ENCODE results near the gene TUBA8. TPM values are rescaled to one million over a fixed set of nuclear protein-coding genes. Genes with fewer than 3 reads are reported as not detected.
A peak's percentile ranks its signal among the peaks of the same experiment; 100 is the strongest.
"Not testable (repeated sequence)": the region's sequence is repeated elsewhere in the genome, so short reads cannot be mapped to it uniquely, and the experiment has no call there.

TUBA8 gene
- total RNA-seq, 2 donors from 2014 or later = 1.1 to 1.6 TPM

DNA sequence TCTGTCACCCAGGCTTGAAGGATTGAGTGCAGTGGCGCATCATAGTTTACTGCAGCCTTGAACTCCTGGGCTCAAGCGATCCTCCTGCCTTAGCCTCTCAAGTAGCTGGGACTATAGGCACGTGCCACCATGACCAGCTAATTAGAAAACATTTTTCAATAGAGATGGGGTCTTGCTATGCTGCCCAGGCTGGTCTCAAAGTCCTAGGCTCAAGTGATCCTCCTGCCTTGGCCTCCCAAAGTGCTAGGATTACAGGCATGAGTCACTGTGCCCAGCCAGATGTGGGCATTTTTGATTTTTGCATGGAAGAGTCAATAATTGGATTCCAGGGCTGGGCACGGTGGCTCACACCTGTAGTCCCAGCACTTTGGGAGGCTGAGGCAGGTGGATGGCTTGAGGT is 36.7 kb upstream of the TUBA8 start:
- H3K27ac Mint-ChIP-seq; DNase-seq (ENCODE audit: low spot score in 2 of 2); H3K9me3 Mint-ChIP-seq; ATAC-seq: not testable (repeated sequence)
- peaks cover 7 to 20% of the 10 kb centered on the region in 2 donors for H3K36me3 Mint-ChIP-seq

DNA sequence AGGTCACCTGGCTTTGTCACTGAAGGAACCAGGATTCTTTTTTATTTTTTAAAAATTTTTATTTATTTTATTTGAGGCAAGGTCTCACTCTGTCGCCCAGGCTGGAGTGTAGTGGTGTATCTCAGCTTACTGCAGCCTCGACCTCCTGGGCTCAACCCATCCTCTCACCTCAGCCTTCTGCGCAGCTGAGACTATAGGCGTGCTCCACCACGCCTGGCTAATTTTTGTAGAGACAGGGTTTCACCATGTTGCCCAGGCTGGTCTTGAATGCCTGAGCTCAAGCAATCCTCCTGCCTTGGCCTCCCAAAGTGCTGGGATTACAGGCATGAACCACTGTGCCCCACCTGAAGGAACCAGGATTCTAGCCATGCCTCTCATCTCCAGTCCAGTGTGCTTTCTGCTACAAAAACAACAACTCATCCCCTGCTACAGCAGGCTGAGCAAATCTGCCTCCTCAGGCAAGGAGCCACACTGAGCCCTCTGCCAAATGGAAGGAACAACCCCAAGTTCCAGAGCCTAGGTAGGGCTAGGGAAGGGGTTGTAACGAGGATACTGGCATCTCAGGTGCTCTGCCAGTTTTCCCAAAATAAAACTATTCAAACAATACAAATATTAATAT is 35.4 kb upstream of the TUBA8 start:
- no peak for ATAC-seq
- DNase-seq (ENCODE audit: low spot score in 2 of 2) = no peak
- H3K9me3 Mint-ChIP-seq = no peaks in the 10 kb centered on the region
- H3K27ac Mint-ChIP-seq = no peak overlapping the region
- H3K36me3 Mint-ChIP-seq = peaks cover 20 to 30% of the 10 kb centered on the region in 2 donors

DNA sequence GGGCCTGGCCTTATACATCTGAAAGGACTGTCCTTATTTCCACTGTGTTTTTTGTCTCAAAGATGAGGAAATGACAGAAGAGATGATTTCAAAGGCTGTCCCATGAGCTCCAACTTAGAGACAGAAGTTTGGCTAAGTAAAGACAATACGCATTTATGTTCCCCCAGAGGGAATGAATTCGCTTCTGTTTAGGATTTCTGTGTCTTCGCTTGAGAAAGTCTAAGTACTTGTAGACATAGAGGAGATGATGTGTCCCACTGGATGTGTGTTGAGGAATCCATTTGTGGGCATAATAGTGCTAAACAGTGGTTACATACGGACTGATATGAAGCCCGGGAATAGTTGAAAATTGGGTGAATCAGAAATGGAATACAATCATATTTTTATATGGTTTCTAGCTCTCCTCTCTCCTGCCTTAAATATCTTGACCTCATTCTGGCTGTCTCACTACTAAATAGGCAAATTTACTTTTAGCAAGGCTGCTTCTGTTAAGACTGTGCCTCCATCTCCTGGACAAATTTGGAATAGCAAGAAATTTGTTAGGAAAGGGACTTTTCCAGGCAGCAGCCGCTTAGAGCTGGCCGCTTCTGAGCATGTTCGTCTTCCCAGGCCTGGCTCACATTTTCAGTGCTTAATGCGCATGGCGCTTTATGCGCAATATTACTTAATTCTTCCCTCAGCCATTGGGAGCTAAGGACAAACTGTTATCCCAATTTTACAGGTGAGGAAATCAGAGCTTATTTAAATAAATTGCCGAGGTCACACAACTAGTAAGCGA is 34.7 kb upstream of the TUBA8 start:
- peak in 1 of 2 donors; percentile 58 for DNase-seq (ENCODE audit: low spot score in 2 of 2)
- H3K9me3 Mint-ChIP-seq = no peaks in the 10 kb centered on the region
- H3K36me3 Mint-ChIP-seq = peaks cover 27 to 35% of the 10 kb centered on the region in 2 donors
- peak overlapping the region in 1 of 2 donors; percentile 94 for H3K27ac Mint-ChIP-seq
- no peak for ATAC-seq

DNA sequence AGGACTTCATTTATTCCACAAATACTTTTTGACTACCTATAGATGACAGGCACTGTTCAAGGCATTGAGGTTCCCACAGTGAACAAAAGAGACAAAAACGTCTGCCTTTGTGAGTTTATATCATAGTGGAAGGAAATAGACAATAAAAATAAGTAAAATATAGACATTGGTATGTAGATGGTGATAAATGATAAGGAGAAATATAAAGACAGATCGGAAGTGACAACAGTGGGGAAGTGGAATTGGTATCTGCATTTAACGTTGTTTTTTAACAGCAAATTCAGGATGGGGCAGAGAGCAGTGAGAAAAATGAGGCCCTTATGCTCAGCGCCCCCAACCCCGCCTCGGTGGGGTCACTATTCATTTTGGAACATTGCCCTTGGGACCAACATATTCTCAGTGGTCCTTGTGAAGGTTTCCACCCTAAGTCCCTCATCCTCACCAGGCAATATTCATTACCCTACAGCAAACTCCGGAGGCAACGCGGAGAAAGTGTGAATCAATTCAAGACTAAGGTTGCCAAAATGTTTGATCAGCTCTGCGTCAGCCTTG is 33.4 kb upstream of the TUBA8 start:
- no peaks in the 10 kb centered on the region for H3K9me3 Mint-ChIP-seq
- ATAC-seq (peak; percentile 49 to 73), DNase-seq (ENCODE audit: low spot score in 2 of 2) (no peak)
- peaks cover 40 to 45% of the 10 kb centered on the region in 2 donors for H3K36me3 Mint-ChIP-seq
- peak overlapping the region; percentile 94 to 99 for H3K27ac Mint-ChIP-seq

DNA sequence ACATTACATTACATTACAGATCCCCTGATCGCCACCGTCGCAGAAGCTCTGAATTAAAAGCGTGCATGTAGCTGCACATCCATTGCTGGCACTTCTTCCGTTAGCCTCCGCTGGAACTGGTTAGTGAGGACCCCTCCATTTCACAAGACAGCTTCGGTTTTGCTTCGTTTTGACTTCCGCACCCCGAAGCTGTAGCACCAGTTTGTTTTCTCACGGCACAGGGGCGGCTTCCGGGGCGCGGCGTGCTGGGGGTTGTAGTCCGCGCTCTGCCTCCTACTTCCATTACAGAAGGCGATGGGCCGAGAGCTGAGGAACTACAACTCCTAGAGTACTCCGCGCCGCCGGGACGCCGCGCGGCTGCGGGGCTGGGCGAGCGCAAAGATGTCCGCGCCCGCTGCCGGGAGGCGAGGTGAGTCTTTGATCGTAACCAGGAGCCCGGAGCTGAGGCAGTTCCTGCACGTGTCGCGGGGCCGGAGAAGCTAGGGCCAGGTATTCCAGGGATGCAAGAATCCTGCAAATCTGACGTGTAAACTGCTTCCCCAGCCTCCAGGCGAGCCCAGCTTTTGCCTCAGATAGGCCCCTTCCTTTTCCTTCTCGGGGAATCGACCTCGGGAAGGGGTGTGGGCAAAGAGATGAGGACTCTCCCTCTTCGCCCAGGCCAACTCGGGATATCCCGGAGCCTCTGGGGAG is 32.8 kb upstream of the TUBA8 start, which contains the start of gene PEX26:
PEX26 (plus strand) TSS at position 352 of the 690 bp plus-strand sequence. CDS start 387 bp downstream, outside the sequence.
- DNase-seq (ENCODE audit: low spot score in 2 of 2) (peak; percentile 87 to 92), ATAC-seq (peak; percentile 91 to 99)
- Mint-ChIP-seq H3K27ac (peak within 1 kb of the TSS; percentile 94 to 99), H3K9me3 (no peaks in the 10 kb centered on the region), H3K36me3 (peaks cover 46 to 50% of the 10 kb centered on the region in 2 donors)

DNA sequence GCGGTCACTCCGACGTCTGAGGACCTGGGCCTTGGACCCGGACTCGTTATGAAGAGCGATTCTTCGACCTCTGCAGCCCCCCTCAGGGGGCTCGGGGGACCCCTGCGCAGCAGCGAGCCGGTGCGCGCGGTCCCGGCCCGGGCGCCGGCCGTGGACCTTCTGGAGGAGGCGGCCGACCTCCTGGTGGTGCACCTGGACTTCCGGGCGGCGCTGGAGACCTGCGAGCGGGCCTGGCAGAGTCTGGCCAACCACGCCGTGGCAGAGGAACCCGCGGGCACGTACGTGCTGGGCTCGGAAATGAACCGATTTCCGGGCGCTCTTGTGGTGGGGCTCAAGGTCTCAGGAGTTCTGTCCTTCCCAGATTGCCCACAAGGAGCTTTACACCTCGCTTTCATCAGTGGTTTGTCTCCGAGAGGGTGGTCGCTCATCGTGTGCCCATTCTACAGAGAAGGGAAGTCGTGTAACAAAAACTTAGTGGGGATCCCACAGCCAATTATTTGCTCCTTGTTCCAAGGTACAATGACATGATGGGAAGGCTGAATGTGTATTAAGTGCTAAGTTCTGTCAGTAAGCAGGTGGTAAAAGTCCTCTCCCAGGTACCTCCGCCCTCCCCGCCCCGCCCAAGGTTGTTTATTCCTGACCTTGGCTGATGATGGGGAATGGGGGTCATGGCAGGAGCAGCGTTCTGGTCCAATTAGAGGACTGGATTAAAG is 32.1 kb upstream of the TUBA8 start:
- DNase-seq (ENCODE audit: low spot score in 2 of 2) = peak; percentile 50 to 73
- peaks cover 50 to 52% of the 10 kb centered on the region in 2 donors for H3K36me3 Mint-ChIP-seq
- peak; percentile 25 to 58 for ATAC-seq
- peak overlapping the region; percentile 94 to 99 for H3K27ac Mint-ChIP-seq
- H3K9me3 Mint-ChIP-seq = no peaks in the 10 kb centered on the region

DNA sequence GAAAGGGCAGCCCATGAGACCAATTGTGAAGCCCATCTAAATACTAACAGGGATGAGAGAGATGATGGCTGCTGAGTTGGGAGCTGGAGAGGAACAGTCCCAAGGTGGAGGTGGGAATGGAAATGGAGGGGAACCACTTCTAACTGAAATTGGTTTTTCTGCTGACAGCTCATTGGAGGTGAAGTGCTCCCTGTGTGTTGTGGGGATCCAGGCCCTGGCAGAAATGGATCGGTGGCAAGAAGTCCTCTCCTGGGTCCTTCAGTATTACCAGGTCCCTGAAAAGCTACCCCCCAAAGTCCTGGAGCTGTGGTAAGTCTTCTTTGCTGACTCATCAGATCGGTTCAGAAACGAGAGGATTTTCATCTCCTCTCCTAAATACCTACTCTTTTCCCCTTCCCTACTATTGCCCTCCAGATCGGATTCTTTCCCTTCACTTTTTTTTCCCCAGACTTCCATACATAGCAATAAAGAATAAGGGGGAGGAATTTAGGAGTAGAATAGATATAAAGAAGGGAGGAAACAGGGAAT is 30.8 kb upstream of the TUBA8 start:
- no peaks in the 10 kb centered on the region for H3K9me3 Mint-ChIP-seq
- ATAC-seq (no peak), DNase-seq (ENCODE audit: low spot score in 2 of 2) (no peak)
- H3K27ac Mint-ChIP-seq = peak overlapping the region in 1 of 2 donors; percentile 94
- peaks cover 50 to 52% of the 10 kb centered on the region in 2 donors for H3K36me3 Mint-ChIP-seq

DNA sequence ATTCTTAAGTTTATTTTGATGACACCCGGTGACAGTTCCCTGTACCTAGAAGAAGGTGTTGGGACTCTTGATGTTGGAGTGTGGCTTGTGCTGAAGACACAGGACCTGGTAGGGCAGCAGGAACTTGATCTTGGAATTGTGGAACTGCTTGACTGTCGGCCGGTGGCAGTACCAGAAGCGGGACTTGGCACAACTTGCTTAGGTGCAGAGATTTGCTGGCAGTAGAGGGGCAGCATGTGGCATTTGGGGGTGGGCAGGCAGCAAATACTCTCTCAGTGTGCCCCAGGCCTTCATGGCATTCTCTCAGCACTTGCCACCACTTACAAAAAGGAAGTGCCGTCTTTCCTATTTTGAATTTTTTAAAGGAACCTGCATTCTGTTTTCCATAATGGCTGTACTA is 29.2 kb upstream of the TUBA8 start:
- no peaks in the 10 kb centered on the region for H3K9me3 Mint-ChIP-seq
- H3K27ac Mint-ChIP-seq = no peak overlapping the region
- H3K36me3 Mint-ChIP-seq = peaks cover 50 to 64% of the 10 kb centered on the region in 2 donors
- ATAC-seq (no peak), DNase-seq (ENCODE audit: low spot score in 2 of 2) (no peak)

DNA sequence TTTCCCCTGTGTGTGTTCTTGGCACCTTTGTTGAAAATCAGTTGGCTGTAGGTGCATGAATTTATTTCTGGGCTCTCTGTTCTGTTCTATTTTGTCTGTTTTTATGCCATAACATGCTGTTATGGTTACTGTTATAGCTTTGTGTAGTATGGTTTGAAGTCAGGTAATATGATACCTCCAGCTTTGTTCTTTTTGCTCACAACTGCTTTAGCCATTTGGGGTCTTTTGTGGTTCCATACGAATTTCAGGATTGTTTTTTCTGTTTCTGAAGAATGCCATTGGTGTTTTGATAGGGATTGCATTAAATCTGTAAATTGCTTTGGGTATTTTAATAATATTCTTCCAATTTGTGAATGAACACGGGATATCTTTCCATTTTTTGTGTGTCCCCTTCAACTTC is 28.1 kb upstream of the TUBA8 start:
- no peak for ATAC-seq
- H3K27ac Mint-ChIP-seq = no peak overlapping the region

DNA sequence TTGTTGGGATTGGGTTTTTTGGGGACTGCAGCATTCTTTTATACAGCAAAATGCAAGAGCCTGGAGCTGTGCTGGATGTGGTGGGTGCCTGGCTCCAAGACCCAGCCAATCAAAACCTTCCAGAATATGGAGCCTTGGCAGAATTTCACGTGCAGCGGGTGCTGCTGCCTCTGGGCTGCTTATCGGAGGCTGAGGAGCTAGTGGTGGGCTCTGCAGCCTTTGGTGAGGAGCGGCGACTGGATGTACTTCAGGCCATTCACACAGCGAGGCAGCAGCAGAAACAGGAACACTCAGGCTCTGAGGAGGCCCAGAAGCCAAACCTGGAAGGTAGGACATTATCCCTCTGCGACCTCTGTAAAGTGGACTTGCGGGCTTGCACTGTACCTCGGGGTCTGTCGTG is 27.2 kb upstream of the TUBA8 start:
- ATAC-seq (no peak), DNase-seq (ENCODE audit: low spot score in 2 of 2) (no peak)
- no peak overlapping the region for H3K27ac Mint-ChIP-seq
- H3K36me3 Mint-ChIP-seq = peaks cover 43 to 70% of the 10 kb centered on the region in 2 donors
- no peaks in the 10 kb centered on the region for H3K9me3 Mint-ChIP-seq

More for the DNA sequence above, 28.1 kb upstream of the TUBA8 start:
- H3K9me3 Mint-ChIP-seq = no peaks in the 10 kb centered on the region
- H3K36me3 Mint-ChIP-seq = peaks cover 44 to 65% of the 10 kb centered on the region in 2 donors
- DNase-seq (ENCODE audit: low spot score in 2 of 2) = no peak

DNA sequence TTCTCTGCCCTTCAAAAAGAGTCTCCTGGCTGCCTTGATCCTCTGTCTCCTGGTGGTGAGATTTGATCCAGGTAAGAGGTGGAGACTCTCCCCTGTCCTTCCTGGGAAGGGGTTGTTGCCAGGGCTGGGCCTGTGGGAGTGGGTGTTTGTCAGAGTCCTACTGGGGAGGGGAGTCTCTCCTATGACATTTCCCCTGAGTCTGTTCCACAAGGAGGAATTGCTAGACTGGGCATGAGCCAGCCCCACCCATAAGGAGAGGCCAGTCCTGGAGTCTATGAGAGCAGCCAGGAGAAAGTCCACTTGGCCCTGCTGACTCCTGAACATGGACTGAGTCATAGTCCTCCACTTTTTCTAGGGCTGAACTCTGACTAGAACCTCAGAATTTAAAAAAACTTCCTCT is 25.4 kb upstream of the TUBA8 start:
- Mint-ChIP-seq H3K27ac (no peak overlapping the region), H3K36me3 (peaks cover 27 to 52% of the 10 kb centered on the region in 2 donors), H3K9me3 (no peaks in the 10 kb centered on the region)
- ATAC-seq (no peak), DNase-seq (ENCODE audit: low spot score in 2 of 2) (no peak)

DNA sequence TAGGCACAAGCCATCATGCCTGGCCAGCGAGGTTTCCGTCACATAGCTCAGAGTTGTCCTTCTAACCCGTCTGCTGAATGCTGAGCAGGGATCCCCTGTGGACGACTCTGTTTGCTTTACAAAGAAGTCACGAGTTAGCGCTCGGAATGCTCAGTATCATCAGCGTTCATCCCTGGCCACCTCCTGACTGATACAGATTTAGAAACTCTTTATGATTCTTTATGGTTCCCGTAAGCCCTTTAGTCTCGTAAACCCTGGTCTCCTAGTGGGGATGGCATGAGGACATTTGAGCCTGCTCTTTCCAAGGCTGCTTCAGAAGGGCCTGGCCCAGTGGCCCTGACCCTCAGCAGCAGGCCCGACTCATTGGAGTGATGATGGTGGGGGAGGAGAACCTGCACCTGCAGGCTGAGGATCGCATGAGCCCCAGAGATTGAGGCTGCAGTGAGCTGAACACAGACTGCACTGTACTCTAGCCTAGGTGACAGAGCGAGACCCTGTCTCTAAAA is 23.2 kb upstream of the TUBA8 start:
- H3K27ac Mint-ChIP-seq = no peak overlapping the region
- no peaks in the 10 kb centered on the region for H3K9me3 Mint-ChIP-seq
- DNase-seq (ENCODE audit: low spot score in 2 of 2) (no peak), ATAC-seq (no peak)
- H3K36me3 Mint-ChIP-seq = peaks cover 10 to 42% of the 10 kb centered on the region in 2 donors

DNA sequence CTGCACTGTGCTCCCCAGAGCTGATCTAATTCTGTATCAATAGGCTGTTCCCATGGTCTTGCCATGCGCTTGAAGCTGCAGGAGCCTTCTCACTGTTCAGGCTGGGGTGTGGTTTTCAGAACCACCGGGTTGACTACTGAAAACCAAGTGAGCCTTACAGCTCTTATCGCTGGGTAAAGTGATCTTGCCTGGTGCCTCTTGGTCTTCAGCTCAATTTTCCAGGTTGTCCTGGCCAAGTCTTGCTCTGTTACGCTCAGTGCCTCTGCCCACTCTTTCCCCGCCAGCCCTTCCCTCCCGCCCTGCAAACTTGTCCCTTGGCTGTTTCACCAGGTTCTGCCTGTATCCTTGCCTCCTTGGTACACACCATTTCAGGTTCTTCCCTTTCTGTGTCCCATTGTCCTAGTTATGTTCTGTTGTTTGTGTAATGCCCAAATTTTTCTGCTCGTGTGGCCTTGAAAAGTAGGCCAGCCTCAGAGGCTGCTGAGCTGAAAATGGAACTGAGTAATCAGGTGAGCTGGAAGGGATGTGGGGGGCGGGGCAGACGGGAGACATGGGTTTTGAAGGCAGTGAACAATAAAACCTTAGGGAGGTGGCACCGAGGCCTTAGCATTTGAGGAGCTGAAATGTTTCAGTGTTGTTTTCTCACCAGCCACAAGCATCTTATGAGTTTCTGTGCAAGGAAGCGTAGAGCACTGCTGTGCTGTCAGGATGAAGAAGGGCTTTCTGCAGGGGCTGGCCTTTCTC is 21.6 kb upstream of the TUBA8 start:
- ATAC-seq (peak in 1 of 2 donors; percentile 43), DNase-seq (ENCODE audit: low spot score in 2 of 2) (no peak)
- no peak overlapping the region for H3K27ac Mint-ChIP-seq
- H3K36me3 Mint-ChIP-seq = peaks cover 7 to 37% of the 10 kb centered on the region in 2 donors
- no peaks in the 10 kb centered on the region for H3K9me3 Mint-ChIP-seq

DNA sequence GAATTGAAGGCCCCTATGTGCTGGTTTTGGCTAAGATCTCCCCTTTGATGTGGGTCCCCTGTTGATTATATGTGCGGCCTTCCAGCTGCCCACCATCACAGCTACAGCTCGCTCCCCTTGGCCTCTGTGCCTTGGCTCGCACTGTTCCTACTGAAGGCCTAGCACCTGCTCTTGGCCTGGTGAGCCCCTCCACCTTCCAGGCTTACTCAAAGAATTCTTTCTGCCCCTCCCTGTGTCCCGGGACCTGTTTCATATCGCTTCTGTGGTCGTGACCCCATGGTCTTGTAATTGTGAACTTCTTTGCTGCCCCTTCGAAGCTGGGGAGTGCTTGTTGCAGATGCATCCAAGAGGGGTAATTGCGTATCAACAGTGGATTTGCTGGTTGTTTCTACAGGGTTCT is 20.3 kb upstream of the TUBA8 start:
- H3K27ac Mint-ChIP-seq = peak overlapping the region in 1 of 2 donors; percentile 7
- ATAC-seq (no peak), DNase-seq (ENCODE audit: low spot score in 2 of 2) (no peak)
- peaks cover 7 to 41% of the 10 kb centered on the region in 2 donors for H3K36me3 Mint-ChIP-seq
- H3K9me3 Mint-ChIP-seq = no peaks in the 10 kb centered on the region

DNA sequence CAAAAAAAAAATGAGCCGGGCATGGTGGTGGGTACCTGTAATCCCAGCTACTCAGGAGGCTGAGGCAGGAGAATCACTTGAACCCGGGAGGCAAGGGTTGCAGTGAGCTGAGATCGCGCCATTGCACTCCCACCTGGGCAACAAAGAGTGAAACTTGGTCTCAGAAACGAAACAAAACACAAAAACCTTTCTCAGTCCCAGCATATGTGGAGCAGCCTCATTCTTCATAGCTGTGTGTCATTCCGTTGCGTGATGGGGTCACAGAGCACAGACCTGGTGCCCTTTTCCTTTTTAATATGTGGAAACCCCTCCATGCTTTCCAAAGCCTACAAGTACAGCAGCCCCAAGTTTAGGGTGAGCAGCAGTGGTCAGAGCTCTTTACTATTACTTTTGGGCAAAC is 19.1 kb upstream of the TUBA8 start:
- ATAC-seq (peak in 1 of 2 donors; percentile 20), DNase-seq (ENCODE audit: low spot score in 2 of 2) (no peak)
- H3K27ac Mint-ChIP-seq = no peak overlapping the region
- H3K36me3 Mint-ChIP-seq = peaks cover 16 to 46% of the 10 kb centered on the region in 2 donors
- no peaks in the 10 kb centered on the region for H3K9me3 Mint-ChIP-seq
